Keratinocyte (primary cell): ENCODE data around the gene ADAM12.

Source experiments
- EZH2 ChIP-seq: IDR thresholded peaks from one replicate; pipeline ENCODE4 v1.6.1; 2012; ENCODE audit warnings: inconsistent platforms, mild to moderate bottlenecking, low read length, moderate library complexity
- TF ChIP-seq, protein P1 (sequence below), 3 experiments: IDR thresholded peaks in 1 of 3; conservative IDR thresholded peaks in 1 of 3; optimal IDR thresholded peaks in 1 of 3; 2 replicates in 2 of 3; 3 replicates in 1 of 3; pipeline versions ENCODE3 to v1.5.1; 2011; ENCODE audit warnings: low read length in 3 of 3, mild to moderate bottlenecking in 3 of 3, moderate library complexity in 2 of 3, control low read depth in 1 of 3, inconsistent platforms in 1 of 3; ENCODE audit not compliant: insufficient read depth in 2 of 3; ENCODE audit errors: extremely low read depth in 1 of 3

DNA sequence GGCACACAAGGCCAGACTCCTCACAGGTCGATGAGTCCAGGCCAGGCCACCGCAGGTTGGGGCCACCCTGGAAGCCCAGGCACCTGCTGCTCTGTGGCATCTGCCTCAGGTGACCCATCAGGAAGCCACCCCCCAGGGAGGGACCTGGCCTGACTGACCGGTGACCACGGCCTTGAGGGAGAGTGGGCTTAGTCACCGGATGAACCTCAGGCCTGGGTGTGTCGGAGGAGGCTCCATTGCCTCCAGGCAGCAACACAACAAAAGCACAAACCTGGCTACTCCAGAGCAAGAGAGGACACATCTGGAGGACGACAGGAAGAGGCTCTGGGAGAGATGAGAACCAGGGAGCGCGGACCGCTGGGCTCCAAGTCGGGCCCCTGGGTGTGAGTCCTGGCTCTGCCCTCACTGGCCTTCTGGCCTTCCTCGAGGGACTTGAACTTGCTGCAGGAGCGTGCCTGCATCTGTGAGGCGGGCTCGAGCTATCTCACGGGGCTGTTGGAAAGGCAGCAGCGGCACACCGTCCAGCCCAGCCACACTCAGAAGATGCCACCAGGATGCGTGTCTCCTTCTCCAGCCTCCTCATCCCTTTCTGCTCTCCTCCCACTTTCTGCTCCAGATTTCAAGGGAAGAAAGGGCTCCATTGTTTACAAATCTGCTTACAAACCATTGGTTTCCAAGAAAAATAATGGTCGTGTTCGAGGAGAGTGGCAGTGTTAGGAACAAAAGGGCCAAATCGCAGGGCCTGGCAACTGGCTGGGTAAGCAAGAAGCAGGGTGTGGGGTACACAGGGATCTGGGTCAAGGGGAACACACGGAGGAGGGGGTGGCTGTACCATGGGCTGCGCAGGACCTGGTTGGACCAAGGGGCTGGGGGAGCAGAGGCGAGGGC, 152.9 kb downstream of the ADAM12 start:
- TF ChIP-seq EZH2 = no peak
- TF ChIP-seq, protein P1, sequence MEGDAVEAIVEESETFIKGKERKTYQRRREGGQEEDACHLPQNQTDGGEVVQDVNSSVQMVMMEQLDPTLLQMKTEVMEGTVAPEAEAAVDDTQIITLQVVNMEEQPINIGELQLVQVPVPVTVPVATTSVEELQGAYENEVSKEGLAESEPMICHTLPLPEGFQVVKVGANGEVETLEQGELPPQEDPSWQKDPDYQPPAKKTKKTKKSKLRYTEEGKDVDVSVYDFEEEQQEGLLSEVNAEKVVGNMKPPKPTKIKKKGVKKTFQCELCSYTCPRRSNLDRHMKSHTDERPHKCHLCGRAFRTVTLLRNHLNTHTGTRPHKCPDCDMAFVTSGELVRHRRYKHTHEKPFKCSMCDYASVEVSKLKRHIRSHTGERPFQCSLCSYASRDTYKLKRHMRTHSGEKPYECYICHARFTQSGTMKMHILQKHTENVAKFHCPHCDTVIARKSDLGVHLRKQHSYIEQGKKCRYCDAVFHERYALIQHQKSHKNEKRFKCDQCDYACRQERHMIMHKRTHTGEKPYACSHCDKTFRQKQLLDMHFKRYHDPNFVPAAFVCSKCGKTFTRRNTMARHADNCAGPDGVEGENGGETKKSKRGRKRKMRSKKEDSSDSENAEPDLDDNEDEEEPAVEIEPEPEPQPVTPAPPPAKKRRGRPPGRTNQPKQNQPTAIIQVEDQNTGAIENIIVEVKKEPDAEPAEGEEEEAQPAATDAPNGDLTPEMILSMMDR (optimal IDR thresholded peaks at IDR 0.05 in 1 of 3, IDR thresholded peaks at IDR 0.05 in 1 of 3, conservative IDR thresholded peaks at IDR 0.05 in 1 of 3; ENCODE audit: extremely low read depth in 1 of 3, insufficient read depth in 2 of 3, low read length in 3 of 3) = no peak
